ENCODE measurements around the gene STEAP3.

- no peak for TF ChIP-seq ZNF263 (CRISPR knock-in tag; IDR thresholded peaks at IDR 0.05; ENCODE audit: low read depth)
- no peak for TF ChIP-seq TCF7 (CRISPR knock-in tag; IDR thresholded peaks at IDR 0.05; ENCODE audit: low read depth)
- no peak for TF ChIP-seq ATF6 (CRISPR knock-in tag; IDR thresholded peaks at IDR 0.05)
- TF ChIP-seq ZBTB21 (CRISPR knock-in tag; IDR thresholded peaks at IDR 0.05; ENCODE audit: borderline replicate concordance): no peak
- no peak for TF ChIP-seq NR2C2 (CRISPR knock-in tag; IDR thresholded peaks at IDR 0.05)
- no peak for TF ChIP-seq HMGXB4 (CRISPR knock-in tag; IDR thresholded peaks at IDR 0.05)
- no peak for TF ChIP-seq ELF4 (CRISPR knock-in tag; IDR thresholded peaks at IDR 0.05; ENCODE audit: low read depth)
- TF ChIP-seq CTCF (IDR thresholded peaks at IDR 0.05): no peak
- TF ChIP-seq ATF2 (CRISPR knock-in tag; IDR thresholded peaks at IDR 0.05; ENCODE audit: borderline replicate concordance, low read depth): no peak
- no peak for TF ChIP-seq NR3C1 (CRISPR knock-in tag; conservative IDR thresholded peaks at IDR 0.05; ENCODE audit: low read depth)
- no peak for TF ChIP-seq CBFB (CRISPR knock-in tag; IDR thresholded peaks at IDR 0.05; ENCODE audit: low read depth)
- TF ChIP-seq ZBTB43 (CRISPR knock-in tag; IDR thresholded peaks at IDR 0.05): no peak
These were observed 46.3 kb upstream of the STEAP3 start for GRCh38 chr2:119177171-119177837.
